WTC11 (cell line): ENCODE results near the gene FNBP1L. TPM values are rescaled to one million over a fixed set of nuclear protein-coding genes. Genes with fewer than 3 reads are reported as not detected.

Experiments
- ATAC-seq: fragments of 200-7000 bp; cut with Tn5 transposase; 2 replicates; pipeline ENCODE4 v1.10.0; 2021; ENCODE audit warnings: mild to moderate bottlenecking, moderate library complexity
- CTCF ChIA-PET: fragments of 300-600 bp; sonication (Branson Sonifier 250); formaldehyde crosslinking; loops from one replicate; lab custom pipeline; 2021; ENCODE audit warnings: antibody characterized with exemption; lab: Charles Lee
- POLR2A ChIA-PET: fragments of 350-600 bp; sonication (Branson Sonifier 250); formaldehyde crosslinking; loops from one replicate; lab custom pipeline; 2021; ENCODE audit warnings: antibody characterized with exemption; lab: Charles Lee
- DNase-seq: peaks from one replicate; pipeline ENCODE4 v3.0.0; 2021; ENCODE audit warnings: low spot score
- H3K27ac Mint-ChIP-seq: 2 replicates; pipeline ENCODE4 v1.8.0; 2021; ENCODE audit warnings: mixed read lengths
- H3K27me3 Mint-ChIP-seq: 2 replicates; pipeline ENCODE4 v1.8.0; 2021; ENCODE audit warnings: low read depth, mild to moderate bottlenecking, moderate library complexity, mixed read lengths
- H3K36me3 Mint-ChIP-seq: 2 replicates; pipeline ENCODE4 v1.8.0; 2021; ENCODE audit warnings: mixed read lengths
- H3K4me1 Mint-ChIP-seq: 2 replicates; pipeline ENCODE4 v1.8.0; 2022; ENCODE audit warnings: mixed read lengths
- H3K4me3 Mint-ChIP-seq: 2 replicates; pipeline ENCODE4 v1.8.0; 2021; ENCODE audit warnings: mild to moderate bottlenecking, moderate library complexity, mixed read lengths
- H3K9me3 Mint-ChIP-seq: 2 replicates; pipeline ENCODE4 v1.8.0; 2021; ENCODE audit warnings: mixed read lengths
- ELF4 ChIP-seq: sonication (generic); formaldehyde crosslinking; IDR thresholded peaks from 2 replicates; pipeline ENCODE4 v1.8.1; 2022; ENCODE audit warnings: low read depth, mild to moderate bottlenecking, moderate library complexity, missing genetic modification reagents
- FOXK1 ChIP-seq: sonication (generic); formaldehyde crosslinking; IDR thresholded peaks from 2 replicates; pipeline ENCODE4 v1.8.0; 2022; ENCODE audit warnings: mild to moderate bottlenecking, moderate library complexity, missing genetic modification reagents
- GTF2I ChIP-seq: fragments of 250-450 bp; sonication (Bioruptor Pico); conservative IDR thresholded peaks from 2 replicates; pipeline ENCODE4 v1.4.0; 2021; ENCODE audit warnings: mild to moderate bottlenecking
- JUN ChIP-seq: sonication (generic); formaldehyde crosslinking; IDR thresholded peaks from 2 replicates; pipeline ENCODE4 v1.8.0; 2023; ENCODE audit warnings: mild to moderate bottlenecking, missing genetic modification reagents
- MXD4 ChIP-seq: fragments of 250-450 bp; sonication (Bioruptor Pico); IDR thresholded peaks from 2 replicates; pipeline ENCODE4 v1.8.0; 2021; ENCODE audit warnings: mild to moderate bottlenecking, moderate library complexity, borderline replicate concordance
- MYBL2 ChIP-seq: sonication (generic); formaldehyde crosslinking; IDR thresholded peaks from 2 replicates; pipeline ENCODE4 v1.8.1; 2023; ENCODE audit warnings: mild to moderate bottlenecking, moderate library complexity, missing genetic modification reagents
- NFATC4 ChIP-seq: fragments of 250-450 bp; sonication (Bioruptor Pico); IDR thresholded peaks from 2 replicates; pipeline ENCODE4 v1.9.0; 2021; ENCODE audit warnings: mild to moderate bottlenecking
- NR1H2 ChIP-seq: sonication (generic); formaldehyde crosslinking; IDR thresholded peaks from 2 replicates; pipeline ENCODE4 v1.9.0; 2021; ENCODE audit warnings: mild to moderate bottlenecking, moderate library complexity, missing genetic modification reagents
- ZNF138 ChIP-seq: sonication (generic); formaldehyde crosslinking; conservative IDR thresholded peaks from 2 replicates; pipeline ENCODE4 v1.8.1; 2022; ENCODE audit warnings: mild to moderate bottlenecking, moderate library complexity, missing genetic modification reagents
- ZNF232 ChIP-seq: sonication (generic); formaldehyde crosslinking; IDR thresholded peaks from 2 replicates; pipeline ENCODE4 v1.8.0; 2022; ENCODE audit warnings: mild to moderate bottlenecking, missing genetic modification reagents
- ZNF317 ChIP-seq: sonication (generic); formaldehyde crosslinking; IDR thresholded peaks from 2 replicates; pipeline ENCODE4 v1.8.1; 2023; ENCODE audit warnings: low read depth, mild to moderate bottlenecking, moderate library complexity, missing genetic modification reagents, borderline replicate concordance
- ZNF416 ChIP-seq: fragments of 250-450 bp; sonication (Bioruptor Pico); IDR thresholded peaks from 2 replicates; pipeline ENCODE4 v1.9.0; 2021; ENCODE audit warnings: mild to moderate bottlenecking, inconsistent platforms
- total RNA-seq: library from RNA; stranded (reverse); gene quantifications from 3 replicates; pipeline ENCODE4 v1.2.3, GENCODE V29; 2021
- TF ChIP-seq, protein P1 (sequence below): fragments of 250-450 bp; sonication (Bioruptor Pico); IDR thresholded peaks from 2 replicates; pipeline ENCODE4 v1.9.0; 2021; ENCODE audit warnings: mild to moderate bottlenecking
- TF ChIP-seq, protein P2 (sequence below): fragments of 250-450 bp; sonication (Bioruptor Pico); conservative IDR thresholded peaks from 2 replicates; pipeline ENCODE4 v1.9.0; 2021; ENCODE audit warnings: mild to moderate bottlenecking
- TF ChIP-seq, protein P3 (sequence below): sonication (generic); formaldehyde crosslinking; conservative IDR thresholded peaks from 2 replicates; pipeline ENCODE4 v1.8.1; 2023; ENCODE audit warnings: mild to moderate bottlenecking, low read depth, missing genetic modification reagents, moderate library complexity
- TF ChIP-seq, protein P4 (sequence below): sonication (generic); formaldehyde crosslinking; IDR thresholded peaks from 2 replicates; pipeline ENCODE4 v1.8.1; 2023; ENCODE audit warnings: mild to moderate bottlenecking, moderate library complexity, missing genetic modification reagents

FNBP1L gene
- total RNA-seq, 1 experiment from 2014 or later = 79.1 TPM

DNA sequence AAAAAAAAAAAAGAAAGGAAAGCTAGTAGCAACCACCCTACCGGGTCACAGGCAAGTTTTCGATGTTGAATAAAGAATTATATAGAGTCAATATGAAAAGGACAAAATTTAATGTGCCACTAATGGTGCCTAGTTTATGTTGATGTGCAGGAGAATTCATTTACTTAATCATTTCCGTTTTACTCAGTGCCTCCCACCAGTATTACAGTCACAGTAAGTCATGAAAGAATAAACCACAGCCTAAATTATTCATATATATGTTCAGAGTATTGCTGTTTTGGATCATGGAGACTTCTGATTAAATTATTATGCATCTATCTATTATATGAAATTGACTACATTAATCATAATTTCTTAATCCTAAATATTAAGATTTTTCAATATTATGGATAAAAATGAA lies 35.3 kb downstream of the FNBP1L start (continued):
- no peak for TF ChIP-seq MXD4 (CRISPR knock-in tag)
- TF ChIP-seq NFATC4 (CRISPR knock-in tag) = no peak
- TF ChIP-seq, protein P1, sequence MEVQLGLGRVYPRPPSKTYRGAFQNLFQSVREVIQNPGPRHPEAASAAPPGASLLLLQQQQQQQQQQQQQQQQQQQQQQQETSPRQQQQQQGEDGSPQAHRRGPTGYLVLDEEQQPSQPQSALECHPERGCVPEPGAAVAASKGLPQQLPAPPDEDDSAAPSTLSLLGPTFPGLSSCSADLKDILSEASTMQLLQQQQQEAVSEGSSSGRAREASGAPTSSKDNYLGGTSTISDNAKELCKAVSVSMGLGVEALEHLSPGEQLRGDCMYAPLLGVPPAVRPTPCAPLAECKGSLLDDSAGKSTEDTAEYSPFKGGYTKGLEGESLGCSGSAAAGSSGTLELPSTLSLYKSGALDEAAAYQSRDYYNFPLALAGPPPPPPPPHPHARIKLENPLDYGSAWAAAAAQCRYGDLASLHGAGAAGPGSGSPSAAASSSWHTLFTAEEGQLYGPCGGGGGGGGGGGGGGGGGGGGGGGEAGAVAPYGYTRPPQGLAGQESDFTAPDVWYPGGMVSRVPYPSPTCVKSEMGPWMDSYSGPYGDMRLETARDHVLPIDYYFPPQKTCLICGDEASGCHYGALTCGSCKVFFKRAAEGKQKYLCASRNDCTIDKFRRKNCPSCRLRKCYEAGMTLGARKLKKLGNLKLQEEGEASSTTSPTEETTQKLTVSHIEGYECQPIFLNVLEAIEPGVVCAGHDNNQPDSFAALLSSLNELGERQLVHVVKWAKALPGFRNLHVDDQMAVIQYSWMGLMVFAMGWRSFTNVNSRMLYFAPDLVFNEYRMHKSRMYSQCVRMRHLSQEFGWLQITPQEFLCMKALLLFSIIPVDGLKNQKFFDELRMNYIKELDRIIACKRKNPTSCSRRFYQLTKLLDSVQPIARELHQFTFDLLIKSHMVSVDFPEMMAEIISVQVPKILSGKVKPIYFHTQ (CRISPR knock-in tag) = no peak
- TF ChIP-seq ZNF232 = no peak
- TF ChIP-seq NR1H2 = no peak
- TF ChIP-seq, protein P2, sequence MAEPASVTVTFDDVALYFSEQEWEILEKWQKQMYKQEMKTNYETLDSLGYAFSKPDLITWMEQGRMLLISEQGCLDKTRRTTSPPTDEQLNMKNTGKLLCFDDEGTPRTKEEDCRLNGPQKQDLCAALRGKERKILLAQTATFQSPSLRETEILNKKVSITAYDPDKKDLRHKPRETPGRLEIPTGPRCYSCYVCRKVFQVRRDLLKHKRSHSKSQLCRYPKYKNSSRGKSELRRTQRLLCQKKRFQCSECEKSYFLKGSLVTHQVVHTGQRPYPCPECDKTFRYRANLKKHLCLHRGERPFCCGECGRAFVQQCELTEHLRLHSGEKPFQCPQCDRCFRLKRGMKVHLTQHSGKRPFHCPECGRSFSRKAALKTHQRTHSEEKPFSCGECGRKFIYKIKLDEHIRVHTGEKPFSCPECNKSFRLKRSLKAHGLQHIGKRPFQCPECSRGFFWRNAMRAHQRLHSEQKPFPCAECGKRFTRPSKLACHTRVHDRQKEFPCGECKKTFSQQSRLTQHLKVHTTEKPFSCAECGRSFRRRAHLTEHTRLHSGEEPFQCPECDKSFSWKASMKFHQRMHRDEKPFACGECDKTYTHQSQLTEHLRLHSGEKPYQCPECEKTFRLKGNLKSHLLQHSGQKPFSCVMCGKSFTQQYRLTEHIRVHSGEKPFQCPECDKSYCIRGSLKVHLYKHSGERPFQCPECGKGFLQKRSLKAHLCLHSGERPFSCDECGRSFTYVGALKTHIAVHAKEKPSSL (CRISPR knock-in tag) = no peak
- no peak for TF ChIP-seq GTF2I (CRISPR knock-in tag)
- TF ChIP-seq, protein P3, sequence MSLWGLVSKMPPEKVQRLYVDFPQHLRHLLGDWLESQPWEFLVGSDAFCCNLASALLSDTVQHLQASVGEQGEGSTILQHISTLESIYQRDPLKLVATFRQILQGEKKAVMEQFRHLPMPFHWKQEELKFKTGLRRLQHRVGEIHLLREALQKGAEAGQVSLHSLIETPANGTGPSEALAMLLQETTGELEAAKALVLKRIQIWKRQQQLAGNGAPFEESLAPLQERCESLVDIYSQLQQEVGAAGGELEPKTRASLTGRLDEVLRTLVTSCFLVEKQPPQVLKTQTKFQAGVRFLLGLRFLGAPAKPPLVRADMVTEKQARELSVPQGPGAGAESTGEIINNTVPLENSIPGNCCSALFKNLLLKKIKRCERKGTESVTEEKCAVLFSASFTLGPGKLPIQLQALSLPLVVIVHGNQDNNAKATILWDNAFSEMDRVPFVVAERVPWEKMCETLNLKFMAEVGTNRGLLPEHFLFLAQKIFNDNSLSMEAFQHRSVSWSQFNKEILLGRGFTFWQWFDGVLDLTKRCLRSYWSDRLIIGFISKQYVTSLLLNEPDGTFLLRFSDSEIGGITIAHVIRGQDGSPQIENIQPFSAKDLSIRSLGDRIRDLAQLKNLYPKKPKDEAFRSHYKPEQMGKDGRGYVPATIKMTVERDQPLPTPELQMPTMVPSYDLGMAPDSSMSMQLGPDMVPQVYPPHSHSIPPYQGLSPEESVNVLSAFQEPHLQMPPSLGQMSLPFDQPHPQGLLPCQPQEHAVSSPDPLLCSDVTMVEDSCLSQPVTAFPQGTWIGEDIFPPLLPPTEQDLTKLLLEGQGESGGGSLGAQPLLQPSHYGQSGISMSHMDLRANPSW = no peak
- no peak for TF ChIP-seq ELF4 (CRISPR knock-in tag)
- TF ChIP-seq MYBL2 (CRISPR knock-in tag) = no peak
- TF ChIP-seq ZNF138 = no peak

DNA sequence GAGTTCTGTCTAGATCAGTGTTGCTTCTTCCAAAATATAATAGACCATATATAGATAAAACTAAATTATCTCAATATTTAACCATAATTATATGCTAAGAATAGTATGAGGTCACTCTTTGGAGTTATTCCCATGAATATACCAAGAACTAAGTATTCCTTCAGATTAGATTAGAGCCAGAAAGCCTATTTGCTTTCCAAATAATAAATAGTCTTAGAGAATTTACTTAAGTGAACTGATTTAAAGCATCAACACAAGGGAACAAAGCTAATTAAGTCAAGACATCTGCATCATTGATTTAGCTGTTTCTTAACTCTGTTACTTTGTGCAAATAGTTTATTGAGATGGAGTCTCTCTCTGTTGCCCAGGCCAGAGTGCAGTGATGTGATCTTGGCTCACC lies 35.7 kb downstream of the FNBP1L start:
- ChIA-PET CTCF (interaction anchor here (1.1 kb wide), 1 partner anchor 9 kb away, joined by 4 read pairs; no protein-coding TSS in a partner anchor), POLR2A (no interaction called here)
- no peak for ATAC-seq
- no peak overlapping the region for H3K27ac Mint-ChIP-seq
- H3K9me3 Mint-ChIP-seq = peaks cover 15% of the 10 kb centered on the region
- no peak overlapping the region for H3K4me3 Mint-ChIP-seq
- TF ChIP-seq, protein P4, sequence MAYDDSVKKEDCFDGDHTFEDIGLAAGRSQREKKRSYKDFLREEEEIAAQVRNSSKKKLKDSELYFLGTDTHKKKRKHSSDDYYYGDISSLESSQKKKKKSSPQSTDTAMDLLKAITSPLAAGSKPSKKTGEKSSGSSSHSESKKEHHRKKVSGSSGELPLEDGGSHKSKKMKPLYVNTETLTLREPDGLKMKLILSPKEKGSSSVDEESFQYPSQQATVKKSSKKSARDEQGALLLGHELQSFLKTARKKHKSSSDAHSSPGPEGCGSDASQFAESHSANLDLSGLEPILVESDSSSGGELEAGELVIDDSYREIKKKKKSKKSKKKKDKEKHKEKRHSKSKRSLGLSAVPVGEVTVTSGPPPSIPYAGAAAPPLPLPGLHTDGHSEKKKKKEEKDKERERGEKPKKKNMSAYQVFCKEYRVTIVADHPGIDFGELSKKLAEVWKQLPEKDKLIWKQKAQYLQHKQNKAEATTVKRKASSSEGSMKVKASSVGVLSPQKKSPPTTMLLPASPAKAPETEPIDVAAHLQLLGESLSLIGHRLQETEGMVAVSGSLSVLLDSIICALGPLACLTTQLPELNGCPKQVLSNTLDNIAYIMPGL (CRISPR knock-in tag) = no peak
- TF ChIP-seq ZNF317 (CRISPR knock-in tag) (no peak), JUN (CRISPR knock-in tag) (no peak), FOXK1 (no peak), ZNF416 (CRISPR knock-in tag) (no peak)
- TF ChIP-seq, all 79 proteins: peak for 0
- Mint-ChIP-seq H3K27me3 (no peaks in the 10 kb centered on the region), H3K4me1 (peaks cover 21% of the 10 kb centered on the region), H3K36me3 (peaks cover 17% of the 10 kb centered on the region)
- no peak for DNase-seq
